Liver (tissue), 9 donors: ENCODE data around the gene KLF15. TPM values are rescaled to one million over a fixed set of nuclear protein-coding genes. Genes with fewer than 3 reads are reported as not detected.
"Not testable (repeated sequence)": the region's sequence is repeated elsewhere in the genome, so short reads cannot be mapped to it uniquely, and the experiment has no call there.

ENCODE experiments used
- DNase-seq: peaks from one replicate; pipeline ENCODE4 v3.0.0-alpha.2; 2017; ENCODE audit warnings: low spot score
- H3K27ac ChIP-seq, 2 donors: one replicate each; pipeline ENCODE4 v1.7.0; 2013; ENCODE audit warnings: inconsistent platforms in 2 of 2, low read length in 2 of 2, control low read depth in 1 of 2, low read depth in 1 of 2, mild to moderate bottlenecking in 1 of 2
- H3K27me3 ChIP-seq, 4 donors: one replicate each; pipeline versions ENCODE4 v1.6.1 to v1.7.0; 2013; ENCODE audit warnings: low read length in 3 of 4, inconsistent platforms in 1 of 4, mild to moderate bottlenecking in 1 of 4, moderate library complexity in 1 of 4; ENCODE audit not compliant: control insufficient read depth in 4 of 4, insufficient read depth in 4 of 4
- H3K36me3 ChIP-seq, 4 donors: one replicate each; pipeline versions ENCODE4 v1.6.1 to v1.7.0; 2013; ENCODE audit warnings: low read length in 3 of 4, mild to moderate bottlenecking in 3 of 4, low read depth in 1 of 4, moderate library complexity in 1 of 4; ENCODE audit not compliant: control insufficient read depth in 4 of 4, insufficient read depth in 3 of 4
- H3K4me1 ChIP-seq, 4 donors: one replicate each; pipeline versions ENCODE4 v1.6.1 to v1.7.0; 2013; ENCODE audit warnings: low read length in 3 of 4, mild to moderate bottlenecking in 3 of 4, moderate library complexity in 1 of 4; ENCODE audit not compliant: control insufficient read depth in 4 of 4, insufficient read depth in 4 of 4
- H3K4me3 ChIP-seq, 3 donors: one replicate each; pipeline versions ENCODE4 v1.6.1 to v1.7.0; 2013; ENCODE audit warnings: low read length in 3 of 3, control low read depth in 1 of 3, low read depth in 1 of 3, mild to moderate bottlenecking in 1 of 3
- H3K9ac ChIP-seq, 2 donors: one replicate each; pipeline ENCODE4 v1.7.0; 2013; ENCODE audit warnings: low read length in 2 of 2, mild to moderate bottlenecking in 2 of 2, moderate library complexity in 2 of 2, control low read depth in 1 of 2, low read depth in 1 of 2
- H3K9me3 ChIP-seq, 4 donors: one replicate each; pipeline versions ENCODE4 v1.6.1 to v1.7.0; 2013; ENCODE audit warnings: low read length in 3 of 4; ENCODE audit not compliant: control insufficient read depth in 4 of 4
- CTCF ChIP-seq: fragments of 150-350 bp; IDR thresholded peaks from 2 replicates; pipeline ENCODE4 v1.5.1; 2017; ENCODE audit warnings: improper control_type of control experiment, low read depth, low read length; ENCODE audit not compliant: missing input control
- EGR1 ChIP-seq, 2 donors: IDR thresholded peaks; 2 replicates each; pipeline ENCODE4 v1.6.1; 2016 to 2018; ENCODE audit warnings: antibody characterized with exemption in 2 of 2, low read depth in 2 of 2
- FOXA1 ChIP-seq: IDR thresholded peaks from 2 replicates; pipeline ENCODE4 v1.6.1; 2016; ENCODE audit warnings: antibody characterized with exemption
- GABPA ChIP-seq, 2 donors: IDR thresholded peaks in 1 of 2; conservative IDR thresholded peaks in 1 of 2; 2 replicates each; pipeline ENCODE4 v1.6.1; 2016; ENCODE audit warnings: antibody characterized with exemption in 2 of 2, mild to moderate bottlenecking in 1 of 2, moderate library complexity in 1 of 2
- HNF4G ChIP-seq: IDR thresholded peaks from 2 replicates; pipeline ENCODE4 v1.6.1; 2016; ENCODE audit warnings: antibody characterized with exemption
- NR2F2 ChIP-seq: IDR thresholded peaks from 2 replicates; pipeline ENCODE4 v1.6.1; 2016; ENCODE audit warnings: antibody characterized with exemption
- RAD21 ChIP-seq, 2 donors: IDR thresholded peaks; 2 replicates each; pipeline ENCODE4 v1.6.1; 2016; ENCODE audit warnings: antibody characterized with exemption in 2 of 2, mild to moderate bottlenecking in 2 of 2
- REST ChIP-seq: IDR thresholded peaks from 2 replicates; pipeline ENCODE4 v1.6.1; 2016; ENCODE audit warnings: antibody characterized with exemption, mild to moderate bottlenecking
- SP1 ChIP-seq: IDR thresholded peaks from 2 replicates; pipeline ENCODE4 v1.6.1; 2018; ENCODE audit warnings: antibody characterized with exemption, mild to moderate bottlenecking
- TAF1 ChIP-seq: conservative IDR thresholded peaks from 2 replicates; pipeline ENCODE4 v1.6.1; 2016; ENCODE audit warnings: antibody characterized with exemption, mild to moderate bottlenecking
- YY1 ChIP-seq: IDR thresholded peaks from 2 replicates; pipeline ENCODE4 v1.6.1; 2016; ENCODE audit warnings: antibody characterized with exemption, mild to moderate bottlenecking
- ZBTB33 ChIP-seq: IDR thresholded peaks from 2 replicates; pipeline ENCODE4 v1.6.1; 2016; ENCODE audit warnings: antibody characterized with exemption
- WGBS: extraction: QIAGEN DNeasy Blood & Tissue Kit; methylation state at CpG from one replicate; pipeline ENCODE4 v1.1.7; 2013; 5-methylcytosine and 5-hydroxymethylcytosine counted together
- polyA plus RNA-seq, 2 donors: library from polyadenylated mRNA; stranded (reverse) in 1 of 2; unstranded in 1 of 2; fragments of 200-250 nt in 1 of 2; fragments of >200 nt in 1 of 2; fragmentation: Nextera tagmentation in 1 of 2; extraction: Ambion mirVana in 1 of 2; gene quantifications; one replicate each; pipeline versions ENCODE4 v1.2.1 to v1.2.3, GENCODE V29; 2013 to 2015
- total RNA-seq, 2 donors: library from RNA; depleted of rRNA; stranded (reverse); fragments of >200 nt; gene quantifications; one replicate each; pipeline ENCODE4 v1.2.3, GENCODE V29; 2014
- donor health status: healthy.
- donor health status: healthy.
- donor health status: healthy.
- donor health status: healthy.
- donor health status: healthy.

Gene KLF15
- total and polyA plus RNA-seq, 4 donors: 21.4 to 103 (median 49.3) TPM

GRCh38 chr3:126337980-126338651 is 19.1 kb downstream of the KLF15 start:
- no peak overlapping the region for H3K9ac ChIP-seq
- H3K4me3 ChIP-seq: no peak overlapping the region
- 82% methylated on average over 11 of the region's 11 CpGs for WGBS
- no peak overlapping the region for H3K27ac ChIP-seq
- peaks cover 12 to 31% (median 21%) of the 10 kb centered on the region in 4 donors for H3K4me1 ChIP-seq
- peaks cover 0 to 6% (median under 1%) of the 10 kb centered on the region in 4 donors for H3K36me3 ChIP-seq
- H3K9me3 ChIP-seq: no peaks in the 10 kb centered on the region
- H3K27me3 ChIP-seq: no peaks in the 10 kb centered on the region
- DNase-seq: peak; percentile 30
- no peak for TF ChIP-seq RAD21 (IDR thresholded peaks at IDR 0.05)
- no peak for TF ChIP-seq ZBTB33
- TF ChIP-seq GABPA (IDR thresholded peaks at IDR 0.05 in 1 of 2, conservative IDR thresholded peaks at IDR 0.05 in 1 of 2): no peak
- TF ChIP-seq CTCF: no peak
- TF ChIP-seq NR2F2: no peak
- TF ChIP-seq SP1: no peak
- TF ChIP-seq EGR1 (IDR thresholded peaks at IDR 0.05; ENCODE audit: low read depth in 2 of 2): no peak
- no peak for TF ChIP-seq HNF4G
- TF ChIP-seq YY1: no peak
- no peak for TF ChIP-seq TAF1
- no peak for TF ChIP-seq FOXA1
- no peak for TF ChIP-seq REST

- not testable (repeated sequence) for H3K27me3 ChIP-seq, H3K27ac ChIP-seq, H3K4me3 ChIP-seq, DNase-seq, H3K4me1 ChIP-seq, H3K9ac ChIP-seq
- Histone ChIP-seq H3K36me3 (peaks cover 0 to 22% (median 15%) of the 10 kb centered on the region in 4 donors), H3K9me3 (peaks cover 4 to 17% (median 9%) of the 10 kb centered on the region in 4 donors)
- 77% methylated on average over 15 of the region's 15 CpGs for WGBS
Measured at GRCh38 chr3:126331812-126332336, 25.3 kb downstream of the KLF15 start.
